ENCODE data around the gene GRM1.

GRCh38 chr6:146441907-146442306, 413.0 kb downstream of the GRM1 start:
- TF ChIP-seq CTCF (IDR thresholded peaks at IDR 0.05; ENCODE audit: insufficient read depth, low read depth, low read length) (no peak), EZH2 (IDR thresholded peaks at IDR 0.05; ENCODE audit: insufficient read depth, low read length) (no peak)

Measured in astrocyte (in vitro differentiated cells and primary cell).